NCI-H446 (cell line): Measurements from ENCODE around the gene FSTL3.
A peak's percentile ranks its signal among the peaks of the same experiment; 100 is the strongest.
"Not testable (repeated sequence)": the region's sequence is repeated elsewhere in the genome, so short reads cannot be mapped to it uniquely, and the experiment has no call there.

Source experiments
- DNase-seq, 2 experiments: peaks; one replicate each; lab custom pipeline; 2025; lab: John Stamatoyannopoulos, UW

The FSTL3 gene

GRCh38 chr19:682678-683320, 6.6 kb downstream of the FSTL3 start:
- no peak for DNase-seq

- no peak for DNase-seq
These were observed 9.3 kb downstream of the FSTL3 start for GRCh38 chr19:685454-685931.

- DNase-seq: no peak
These were observed 10.6 kb downstream of the FSTL3 start for GRCh38 chr19:686589-687297.

- no peak for DNase-seq
These were observed 11.5 kb downstream of the FSTL3 start for GRCh38 chr19:687569-688166.

- DNase-seq: no peak
These were observed 12.0 kb downstream of the FSTL3 start for GRCh38 chr19:688214-688613.

GRCh38 chr19:688992-689391, 12.8 kb downstream of the FSTL3 start:
- DNase-seq: no peak

- no peak for DNase-seq
These were observed 14.0 kb downstream of the FSTL3 start for GRCh38 chr19:690203-690602.

- no peak for DNase-seq
These were observed 18.5 kb downstream of the FSTL3 start for GRCh38 chr19:694481-695351.

GRCh38 chr19:695352-695949, 19.3 kb downstream of the FSTL3 start, which contains the start of gene PRSS57:
TSS of gene PRSS57 (minus strand) at chr19:695452. CDS start at chr19:695430, 22 bp downstream.
- DNase-seq: no peak

- DNase-seq: not testable (repeated sequence)
These were observed 22.3 kb downstream of the FSTL3 start for GRCh38 chr19:698529-698928.

- not testable (repeated sequence) for DNase-seq
These were observed 23.7 kb downstream of the FSTL3 start for GRCh38 chr19:699885-700284.

GRCh38 chr19:702847-703246, 26.7 kb downstream of the FSTL3 start:
- not testable (repeated sequence) for DNase-seq

GRCh38 chr19:703329-703650, 27.1 kb downstream of the FSTL3 start:
- DNase-seq: no peak

- peak in 1 of 2 experiments; percentile 44 for DNase-seq
These were observed 27.7 kb downstream of the FSTL3 start for GRCh38 chr19:703651-704446.

GRCh38 chr19:704447-704741, 28.2 kb downstream of the FSTL3 start:
- no peak for DNase-seq

GRCh38 chr19:708154-709143, 32.3 kb downstream of the FSTL3 start, which contains the start of gene PALM:
TSS of gene PALM (plus strand) at chr19:708935. CDS start at chr19:709147, 212 bp downstream.
- DNase-seq: peak in 1 of 2 experiments; percentile 31

GRCh38 chr19:709196-709964, 33.2 kb downstream of the FSTL3 start:
- no peak for DNase-seq

GRCh38 chr19:709965-710571, 33.9 kb downstream of the FSTL3 start:
- DNase-seq: no peak

- no peak for DNase-seq
These were observed 34.6 kb downstream of the FSTL3 start for GRCh38 chr19:710767-711166.
